Epithelial cell of esophagus (primary cell): Measurements from ENCODE around the gene TMEM185B.
"Not testable (repeated sequence)": the region's sequence is repeated elsewhere in the genome, so short reads cannot be mapped to it uniquely, and the experiment has no call there.

Experiments used
- DNase-seq: peaks from one replicate; pipeline ENCODE4 v3.0.0; 2010; ENCODE audit warnings: low read depth
- H3K4me3 ChIP-seq: 2 replicates; pipeline ENCODE4 v1.5.1; 2011; ENCODE audit warnings: mild to moderate bottlenecking, low read length, control low read depth
- TF ChIP-seq, protein P1 (sequence below): IDR thresholded peaks from 2 replicates; pipeline ENCODE4 v1.5.1; 2011; ENCODE audit warnings: low read depth, mild to moderate bottlenecking, low read length, control low read depth, inconsistent platforms; ENCODE audit not compliant: insufficient read depth; ENCODE audit errors: missing control alignments

The TMEM185B gene

DNA sequence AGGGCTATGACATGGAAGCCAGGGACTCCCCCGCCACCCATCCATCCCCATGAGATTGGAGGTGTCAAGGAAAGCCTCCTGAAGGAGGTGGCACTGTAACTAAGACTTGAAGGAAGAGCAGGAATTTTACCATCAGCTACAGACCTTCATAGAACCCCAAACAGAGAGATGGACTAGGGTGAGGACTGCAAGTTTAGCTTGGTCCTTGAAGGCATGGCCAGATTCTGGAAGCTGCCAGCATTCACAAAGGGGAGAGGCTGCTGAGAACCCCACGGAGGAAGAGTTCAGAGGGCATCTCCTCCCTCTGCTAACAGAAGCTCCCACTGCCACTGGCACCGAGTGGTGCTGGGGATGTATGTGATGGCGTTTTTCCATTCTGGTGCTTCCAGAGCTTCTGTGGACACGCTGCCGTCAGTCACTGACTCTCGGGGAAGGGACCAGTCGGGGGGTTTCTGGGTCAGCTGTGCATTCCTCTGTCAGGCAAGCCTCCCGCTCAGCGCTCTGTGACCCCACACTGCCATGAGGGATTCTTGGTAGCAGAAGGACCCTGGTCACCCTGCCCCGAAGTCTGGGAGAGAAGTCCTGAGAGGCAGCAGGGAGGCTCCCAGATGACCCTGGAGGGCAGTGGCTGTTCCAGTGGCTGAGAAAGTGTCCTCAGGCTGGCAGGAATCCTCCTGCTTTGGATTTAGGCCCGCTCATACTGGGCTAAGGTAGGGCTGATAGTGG is 18.1 kb downstream of the TMEM185B start:
- TF ChIP-seq, protein P1, sequence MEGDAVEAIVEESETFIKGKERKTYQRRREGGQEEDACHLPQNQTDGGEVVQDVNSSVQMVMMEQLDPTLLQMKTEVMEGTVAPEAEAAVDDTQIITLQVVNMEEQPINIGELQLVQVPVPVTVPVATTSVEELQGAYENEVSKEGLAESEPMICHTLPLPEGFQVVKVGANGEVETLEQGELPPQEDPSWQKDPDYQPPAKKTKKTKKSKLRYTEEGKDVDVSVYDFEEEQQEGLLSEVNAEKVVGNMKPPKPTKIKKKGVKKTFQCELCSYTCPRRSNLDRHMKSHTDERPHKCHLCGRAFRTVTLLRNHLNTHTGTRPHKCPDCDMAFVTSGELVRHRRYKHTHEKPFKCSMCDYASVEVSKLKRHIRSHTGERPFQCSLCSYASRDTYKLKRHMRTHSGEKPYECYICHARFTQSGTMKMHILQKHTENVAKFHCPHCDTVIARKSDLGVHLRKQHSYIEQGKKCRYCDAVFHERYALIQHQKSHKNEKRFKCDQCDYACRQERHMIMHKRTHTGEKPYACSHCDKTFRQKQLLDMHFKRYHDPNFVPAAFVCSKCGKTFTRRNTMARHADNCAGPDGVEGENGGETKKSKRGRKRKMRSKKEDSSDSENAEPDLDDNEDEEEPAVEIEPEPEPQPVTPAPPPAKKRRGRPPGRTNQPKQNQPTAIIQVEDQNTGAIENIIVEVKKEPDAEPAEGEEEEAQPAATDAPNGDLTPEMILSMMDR: no peak
- DNase-seq: no peak

DNA sequence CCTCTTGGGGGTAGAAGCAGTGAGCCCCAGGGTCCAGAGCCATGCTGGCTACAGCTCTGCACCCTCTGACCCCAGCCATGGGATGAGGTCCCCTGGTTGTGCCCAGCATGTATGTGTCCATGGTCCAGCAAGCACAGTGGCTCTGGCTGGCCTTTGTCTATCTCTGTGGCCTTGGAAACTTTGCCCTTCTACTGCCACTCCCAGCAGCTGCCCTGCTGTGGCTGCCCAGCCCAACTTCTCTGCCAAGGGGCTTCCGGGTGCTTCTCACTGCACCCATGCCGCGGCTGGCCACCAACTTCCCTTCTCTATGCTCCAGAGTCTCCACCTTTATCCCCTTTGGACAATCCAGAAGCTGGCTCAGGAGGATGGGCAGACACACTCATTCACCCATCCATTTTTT is 18.8 kb downstream of the TMEM185B start:
- DNase-seq: no peak
- TF ChIP-seq, protein P1: no peak
- H3K4me3 ChIP-seq: no peak overlapping the region

More for the DNA sequence above, 18.1 kb downstream of the TMEM185B start:
- H3K4me3 ChIP-seq: no peak overlapping the region

DNA sequence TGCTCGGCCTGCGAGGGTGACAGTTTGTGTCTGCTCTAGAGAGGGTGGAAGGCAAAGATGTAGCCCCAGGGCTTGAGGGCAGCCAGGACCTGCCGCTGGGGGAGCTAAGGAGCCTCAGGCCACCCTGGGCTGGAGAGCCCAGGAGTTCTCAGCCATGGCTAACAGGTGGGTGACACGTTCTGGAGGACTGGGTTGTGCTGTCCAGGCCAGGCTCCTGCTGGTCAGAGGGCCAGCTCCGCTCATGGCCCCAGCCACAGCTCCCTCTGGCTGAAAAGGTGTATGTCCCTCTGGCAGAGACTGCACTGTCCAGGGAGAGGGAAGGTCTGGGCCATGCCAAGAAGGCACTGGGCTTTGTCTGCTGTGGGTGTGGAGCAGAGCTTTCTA is 19.2 kb downstream of the TMEM185B start:
- TF ChIP-seq, protein P1: no peak
- no peak overlapping the region for H3K4me3 ChIP-seq
- DNase-seq: no peak

DNA sequence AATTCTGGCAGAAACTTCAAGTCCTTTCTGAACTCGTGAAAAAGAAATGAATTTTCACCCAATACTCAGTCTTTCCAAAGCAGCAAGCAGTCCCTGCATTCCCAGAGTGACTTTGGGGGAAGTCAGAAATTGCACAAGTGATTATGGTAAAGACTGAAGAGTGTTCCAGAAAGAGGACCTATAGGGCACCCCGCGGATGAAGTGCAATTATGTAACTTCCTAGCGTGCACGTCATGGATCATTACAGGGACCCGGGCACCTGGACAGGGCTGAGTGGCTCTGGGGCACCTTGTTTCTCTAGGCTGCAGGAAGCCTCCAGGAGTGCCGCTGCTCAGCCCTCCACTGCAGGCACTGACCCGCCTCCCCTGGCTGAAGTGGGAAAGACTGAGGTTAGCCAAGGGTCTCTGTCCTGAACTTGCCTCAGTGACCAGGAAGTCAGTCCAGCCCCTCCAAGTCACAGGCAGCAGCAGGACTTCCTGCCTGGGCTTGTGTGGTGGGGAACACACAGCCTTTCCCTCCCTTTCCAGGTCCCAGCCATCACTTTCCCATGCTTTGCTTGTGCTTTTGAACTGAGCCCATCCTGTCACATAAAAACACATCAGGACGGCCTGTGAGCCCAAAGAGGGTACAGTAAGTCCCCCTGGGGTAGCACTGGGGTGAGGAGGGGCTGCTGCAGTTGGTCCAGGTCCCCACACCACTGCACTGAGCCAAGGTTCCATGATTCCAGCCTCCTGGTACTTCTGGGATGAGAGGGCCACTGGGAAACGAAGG is 19.8 kb downstream of the TMEM185B start:
- DNase-seq: no peak
- TF ChIP-seq, protein P1: no peak
- no peak overlapping the region for H3K4me3 ChIP-seq

DNA sequence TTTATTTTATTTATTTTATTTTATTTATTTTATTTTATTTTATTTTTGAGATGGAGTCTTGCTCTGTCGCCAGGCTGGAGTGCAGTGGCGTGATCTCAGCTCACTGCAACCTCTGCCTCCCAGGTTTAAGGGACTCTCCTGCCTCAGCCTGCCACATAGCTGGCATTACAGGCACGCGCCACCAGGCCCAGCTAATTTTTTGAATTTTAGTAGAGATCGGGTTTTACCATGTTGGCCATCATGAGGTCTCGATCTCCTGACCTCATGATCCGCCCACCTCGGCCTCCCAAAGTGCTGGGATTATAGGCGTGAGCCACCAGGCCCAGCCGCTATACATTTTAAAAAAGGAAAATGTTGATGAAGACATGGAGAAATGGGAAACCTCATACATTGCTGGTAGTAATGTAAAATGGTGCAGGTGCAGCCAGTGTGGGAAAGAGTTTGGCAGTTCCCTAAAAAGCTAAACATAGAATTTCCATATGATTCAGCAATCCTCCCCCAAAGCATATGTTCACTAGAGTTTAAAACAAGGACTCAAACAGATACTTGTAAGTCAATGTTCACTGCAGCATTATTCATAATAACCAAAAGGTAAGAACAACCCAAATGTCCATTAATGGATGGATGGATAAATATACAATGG is 23.3 kb downstream of the TMEM185B start:
- not testable (repeated sequence) for DNase-seq

DNA sequence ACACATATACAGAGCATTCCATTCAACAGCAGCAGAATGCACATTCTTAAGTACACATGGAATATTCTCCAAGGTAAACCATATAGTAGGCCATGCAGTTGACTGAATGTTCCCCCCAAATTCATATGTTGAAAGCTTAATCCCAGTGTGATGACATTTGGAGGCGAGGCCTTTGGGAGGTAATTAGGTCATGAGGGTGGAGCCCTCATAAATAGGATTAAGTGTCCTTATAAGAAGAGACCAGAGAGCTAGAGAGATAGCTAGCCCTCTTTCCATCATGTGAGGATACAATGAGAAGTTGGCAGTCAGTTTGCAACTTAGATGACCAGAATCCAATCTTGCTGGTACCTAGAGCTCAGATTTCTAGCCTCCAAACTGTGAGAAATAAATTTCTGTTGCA is 27.6 kb downstream of the TMEM185B start:
- no peak overlapping the region for H3K4me3 ChIP-seq
- no peak for DNase-seq
- TF ChIP-seq, protein P1: no peak

More for the DNA sequence above, 23.3 kb downstream of the TMEM185B start:
- H3K4me3 ChIP-seq: not testable (repeated sequence)

DNA sequence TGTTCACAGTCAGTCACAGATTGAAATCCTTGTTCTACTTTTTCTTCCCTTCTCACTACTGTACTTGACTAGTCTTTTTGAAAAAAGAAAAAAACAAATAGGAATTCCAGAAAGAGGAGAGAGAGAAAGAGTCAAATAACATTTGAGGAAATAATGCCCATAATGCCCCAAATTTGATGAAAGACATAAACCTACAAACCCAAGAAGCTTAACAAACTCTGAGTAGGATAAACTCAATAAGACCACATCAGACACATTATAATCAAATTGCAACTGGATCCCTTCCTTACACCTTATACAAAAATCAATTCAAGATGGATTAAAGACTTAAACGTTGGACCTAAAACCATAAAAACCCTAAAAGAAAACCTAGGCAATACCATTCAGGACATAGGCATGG is 30.9 kb downstream of the TMEM185B start:
- no peak overlapping the region for H3K4me3 ChIP-seq
- TF ChIP-seq, protein P1: no peak
- no peak for DNase-seq
